Tibial artery (tissue), 4 donors: Measurements from ENCODE around the gene CEP44.

ENCODE experiments used
- DNase-seq, 2 donors: peaks; one replicate each; pipeline ENCODE4 v3.0.0-alpha.2; 2019
- H3K27ac ChIP-seq, 2 donors: fragments of 200-600 bp; sonication (generic) in 1 of 2; 1 replicate in 1 of 2; 2 replicates in 1 of 2; pipeline ENCODE4 v1.5.1; 2018 to 2019; ENCODE audit warnings: mild to moderate bottlenecking in 1 of 2
- H3K27me3 ChIP-seq, 2 donors: fragments of 200-600 bp; sonication (generic) in 1 of 2; one replicate each; pipeline versions ENCODE4 v1.5.1 to v1.6.0; 2016 to 2019
- H3K36me3 ChIP-seq, 3 donors: fragments of 200-600 bp; sonication (generic) in 2 of 3; one replicate each; pipeline ENCODE4 v1.5.1; 2016 to 2019; ENCODE audit warnings: mild to moderate bottlenecking in 2 of 3
- H3K4me1 ChIP-seq, 4 donors: fragments of 200-600 bp; sonication (generic) in 2 of 4; 1 replicate in 3 of 4; 2 replicates in 1 of 4; pipeline ENCODE4 v1.5.1; 2016 to 2019
- H3K4me3 ChIP-seq, 2 donors: fragments of 200-600 bp; sonication (generic) in 1 of 2; 1 replicate in 1 of 2; 2 replicates in 1 of 2; pipeline ENCODE4 v1.5.1; 2018 to 2019; ENCODE audit warnings: mild to moderate bottlenecking in 2 of 2
- H3K9me3 ChIP-seq, 3 donors: fragments of 200-600 bp; sonication (generic) in 1 of 3; one replicate each; pipeline ENCODE4 v1.5.1; 2016 to 2019
- CTCF ChIP-seq, 2 experiments: fragments of 200-600 bp in 1 of 2; fragments of 450-650 bp in 1 of 2; IDR thresholded peaks; one replicate each; pipeline ENCODE4 v1.5.1; 2017 to 2019; ENCODE audit warnings: antibody characterized with exemption in 2 of 2, mild to moderate bottlenecking in 1 of 2, moderate library complexity in 1 of 2
- intact Hi-C: fragments of 100-400 bp; cut with DNase I; formaldehyde crosslinking; loops from one replicate; pipeline ENCODE4 v1.15.0; 2023; ENCODE audit warnings: low total_unique reads

Gene CEP44

DNA sequence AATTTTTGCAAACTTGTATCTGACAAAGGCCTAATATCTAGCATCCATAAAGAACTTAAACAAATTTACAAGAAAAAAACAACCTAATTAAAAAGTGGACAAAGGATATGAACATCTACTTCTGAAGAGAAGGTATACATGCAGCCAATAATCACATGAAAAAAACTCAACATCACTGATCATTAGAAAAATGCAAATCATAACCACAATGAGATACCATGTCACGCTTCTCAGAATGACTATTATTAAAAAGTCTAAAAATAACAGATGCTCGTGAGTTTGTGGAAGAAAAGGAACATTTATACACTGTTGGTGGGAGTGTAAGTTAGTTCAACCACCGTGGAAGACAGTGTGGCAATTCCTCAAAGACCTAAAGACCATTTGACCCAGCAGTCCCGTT lies 24.0 kb downstream of the CEP44 start:
- H3K4me3 ChIP-seq = no peak overlapping the region
- peaks cover 47 to 69% (median 51%) of the 10 kb centered on the region in 3 donors for H3K36me3 ChIP-seq
- TF ChIP-seq CTCF (IDR thresholded peaks at IDR 0.05) = no peak
- H3K4me1 ChIP-seq = no peaks in the 10 kb centered on the region
- intact Hi-C loops = no loop called here
- H3K27me3 ChIP-seq = no peaks in the 10 kb centered on the region
- no peak overlapping the region for H3K27ac ChIP-seq
- DNase-seq = no peak
- H3K9me3 ChIP-seq = no peaks in the 10 kb centered on the region

DNA sequence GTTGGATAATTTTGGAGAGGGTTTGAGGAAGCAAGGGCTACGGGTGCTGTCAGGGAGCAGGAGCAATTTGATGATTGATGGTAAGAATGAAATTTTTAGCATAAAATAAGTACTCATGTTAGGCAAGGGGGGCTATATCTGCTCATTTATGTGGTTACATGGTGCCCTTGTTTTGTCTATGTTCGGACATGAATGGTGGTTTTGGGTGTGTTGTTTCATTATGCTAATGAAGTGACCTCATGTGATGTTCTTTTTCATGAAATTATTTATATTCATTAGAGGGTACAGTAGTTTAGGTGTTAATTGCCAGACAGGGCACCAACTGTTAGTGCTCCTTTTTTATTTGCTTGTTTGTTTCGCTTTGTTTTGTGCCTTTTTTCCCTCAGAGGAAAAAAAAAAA lies 29.3 kb downstream of the CEP44 start:
- no peaks in the 10 kb centered on the region for H3K27me3 ChIP-seq
- no peaks in the 10 kb centered on the region for H3K4me1 ChIP-seq
- no peaks in the 10 kb centered on the region for H3K9me3 ChIP-seq
- H3K4me3 ChIP-seq = no peak overlapping the region
- H3K36me3 ChIP-seq = peaks cover 27 to 59% (median 35%) of the 10 kb centered on the region in 3 donors
- TF ChIP-seq CTCF (IDR thresholded peaks at IDR 0.05) = no peak
- H3K27ac ChIP-seq = no peak overlapping the region
- intact Hi-C loops = no loop called here
- DNase-seq = no peak

- no peaks in the 10 kb centered on the region for H3K4me1 ChIP-seq
- no peaks in the 10 kb centered on the region for H3K9me3 ChIP-seq
- H3K27ac ChIP-seq = no peak overlapping the region
- H3K36me3 ChIP-seq = peaks cover 17 to 54% (median 31%) of the 10 kb centered on the region in 3 donors
- no peak for DNase-seq
- intact Hi-C loops = no loop called here
- H3K27me3 ChIP-seq = no peaks in the 10 kb centered on the region
- no peak for TF ChIP-seq CTCF (IDR thresholded peaks at IDR 0.05)
- no peak overlapping the region for H3K4me3 ChIP-seq
These were observed 30.6 kb downstream of the CEP44 start for GRCh38 chr4:174314274-174314673.

DNA sequence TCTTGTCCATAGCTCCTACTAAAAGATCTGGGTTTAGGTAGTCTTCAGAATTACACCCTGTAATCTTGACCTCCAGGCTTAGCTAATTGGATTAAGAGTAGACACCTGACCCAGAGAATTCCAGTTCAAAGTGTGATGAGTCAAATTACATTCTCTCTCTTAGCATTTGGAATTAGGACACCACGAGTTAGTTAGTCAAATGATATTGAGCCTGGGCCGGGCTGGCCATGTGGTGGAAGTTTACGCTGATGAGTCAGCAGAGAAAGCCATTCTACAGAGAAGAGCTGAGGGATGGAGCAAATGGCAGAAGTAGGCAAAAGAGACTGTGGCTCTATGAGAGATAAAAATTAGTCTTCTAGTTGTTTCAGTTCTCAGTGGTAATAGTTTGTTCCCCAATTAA lies 31.1 kb downstream of the CEP44 start:
- no peaks in the 10 kb centered on the region for H3K4me1 ChIP-seq
- H3K27ac ChIP-seq = no peak overlapping the region
- H3K4me3 ChIP-seq = no peak overlapping the region
- H3K9me3 ChIP-seq = no peaks in the 10 kb centered on the region
- DNase-seq = no peak
- intact Hi-C loops = no loop called here
- no peaks in the 10 kb centered on the region for H3K27me3 ChIP-seq
- H3K36me3 ChIP-seq = peaks cover 12 to 49% (median 28%) of the 10 kb centered on the region in 3 donors
- TF ChIP-seq CTCF (IDR thresholded peaks at IDR 0.05) = no peak

- no peak for TF ChIP-seq CTCF (IDR thresholded peaks at IDR 0.05)
- intact Hi-C loops = no loop called here
- Histone ChIP-seq H3K9me3 (no peaks in the 10 kb centered on the region), H3K27ac (no peak overlapping the region), H3K36me3 (peaks cover 0 to 41% (median 22%) of the 10 kb centered on the region in 3 donors), H3K27me3 (no peaks in the 10 kb centered on the region), H3K4me3 (no peak overlapping the region), H3K4me1 (no peaks in the 10 kb centered on the region)
- no peak for DNase-seq
These were observed 32.8 kb downstream of the CEP44 start for GRCh38 chr4:174316546-174316945.

GRCh38 chr4:174316954-174317353 lies 33.2 kb downstream of the CEP44 start:
- H3K4me1 ChIP-seq = no peaks in the 10 kb centered on the region
- intact Hi-C loops = no loop called here
- H3K36me3 ChIP-seq = peaks cover 0 to 41% (median 18%) of the 10 kb centered on the region in 3 donors
- no peak for DNase-seq
- H3K27ac ChIP-seq = no peak overlapping the region
- H3K9me3 ChIP-seq = no peaks in the 10 kb centered on the region
- H3K27me3 ChIP-seq = no peaks in the 10 kb centered on the region
- no peak for TF ChIP-seq CTCF (IDR thresholded peaks at IDR 0.05)
- no peak overlapping the region for H3K4me3 ChIP-seq
